NT2/D1 (cell line): Measurements from ENCODE around the gene CLGN.
A peak's percentile ranks its signal among the peaks of the same experiment; 100 is the strongest.

ENCODE experiments used
- DNase-seq: peaks from one replicate; pipeline ENCODE4 v3.0.0-alpha.2; 2011; ENCODE audit warnings: low read depth, low spot score
- H3K27me3 ChIP-seq: 2 replicates; pipeline ENCODE4 v1.6.0; 2011; ENCODE audit warnings: mild to moderate bottlenecking; ENCODE audit not compliant: insufficient read length, insufficient read depth
- H3K36me3 ChIP-seq: 2 replicates; pipeline ENCODE4 v1.6.1; 2011; ENCODE audit warnings: mild to moderate bottlenecking, low read length, mixed read lengths; ENCODE audit not compliant: insufficient read depth, insufficient read length
- H3K4me1 ChIP-seq: 2 replicates; pipeline ENCODE4 v1.5.1; 2011; ENCODE audit not compliant: insufficient read depth, insufficient read length
- H3K4me3 ChIP-seq: 2 replicates; pipeline ENCODE4 v1.5.1; 2011; ENCODE audit warnings: low read depth; ENCODE audit not compliant: insufficient read length
- H3K9ac ChIP-seq: 2 replicates; pipeline ENCODE4 v1.6.0; 2011; ENCODE audit warnings: low read depth; ENCODE audit not compliant: insufficient read length
- H3K9me3 ChIP-seq: 2 replicates; pipeline ENCODE4 v1.5.1; 2011; ENCODE audit warnings: mild to moderate bottlenecking, low read length; ENCODE audit not compliant: insufficient read depth
- SUZ12 ChIP-seq: IDR thresholded peaks from 2 replicates; pipeline ENCODE4 v1.6.1; 2011; ENCODE audit not compliant: insufficient read length, insufficient read depth; ENCODE audit errors: extremely low read depth
- YY1 ChIP-seq: IDR thresholded peaks from 2 replicates; pipeline ENCODE4 v1.6.1; 2011; ENCODE audit not compliant: insufficient read length, insufficient read depth
- ZNF274 ChIP-seq: IDR thresholded peaks from 2 replicates; pipeline ENCODE4 v1.6.1; 2011; ENCODE audit warnings: mild to moderate bottlenecking, low read depth, low read length

Gene CLGN

GRCh38 chr4:140408974-140409373 lies 18.5 kb downstream of the CLGN start:
- Histone ChIP-seq H3K36me3 (no peaks in the 10 kb centered on the region), H3K9me3 (no peaks in the 10 kb centered on the region), H3K4me1 (no peaks in the 10 kb centered on the region), H3K4me3 (no peak overlapping the region), H3K27me3 (no peaks in the 10 kb centered on the region), H3K9ac (no peak overlapping the region)
- no peak for DNase-seq
- TF ChIP-seq SUZ12 (no peak), ZNF274 (no peak)

- Histone ChIP-seq H3K9ac (no peak overlapping the region), H3K27me3 (no peaks in the 10 kb centered on the region), H3K9me3 (no peaks in the 10 kb centered on the region), H3K4me1 (no peaks in the 10 kb centered on the region), H3K4me3 (no peak overlapping the region), H3K36me3 (no peaks in the 10 kb centered on the region)
- no peak for DNase-seq
- no peak for TF ChIP-seq YY1
- TF ChIP-seq ZNF274 = no peak
- no peak for TF ChIP-seq SUZ12
These were observed 21.2 kb downstream of the CLGN start for GRCh38 chr4:140406292-140406691.

- Histone ChIP-seq H3K9ac (no peak overlapping the region), H3K36me3 (no peaks in the 10 kb centered on the region), H3K4me3 (no peak overlapping the region), H3K27me3 (no peaks in the 10 kb centered on the region), H3K9me3 (no peaks in the 10 kb centered on the region), H3K4me1 (no peaks in the 10 kb centered on the region)
- TF ChIP-seq YY1 (no peak), SUZ12 (no peak), ZNF274 (no peak)
- no peak for DNase-seq
These were observed 27.3 kb downstream of the CLGN start for GRCh38 chr4:140400111-140400510.

DNA sequence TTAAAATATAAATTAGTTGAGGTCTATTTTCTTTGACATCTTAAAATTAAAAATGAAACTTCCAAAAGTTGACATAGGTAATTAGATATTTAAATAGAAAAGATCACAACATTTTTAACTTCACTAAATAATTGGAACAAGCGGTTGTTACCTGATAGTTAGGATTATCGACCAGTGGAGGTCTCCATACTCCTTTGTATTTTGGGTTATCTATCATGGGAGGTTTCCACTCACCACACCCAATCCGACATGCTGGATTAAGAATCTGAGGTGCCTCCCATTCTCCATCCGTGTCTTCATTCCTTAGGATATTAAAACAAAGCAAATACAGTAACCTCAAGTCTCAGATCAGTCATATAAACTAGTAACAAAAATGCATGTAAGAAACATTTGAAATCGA lies 31.8 kb downstream of the CLGN start:
- no peak for DNase-seq
- Histone ChIP-seq H3K9ac (no peak overlapping the region), H3K9me3 (no peaks in the 10 kb centered on the region), H3K4me3 (no peak overlapping the region), H3K4me1 (no peaks in the 10 kb centered on the region), H3K27me3 (no peaks in the 10 kb centered on the region), H3K36me3 (no peaks in the 10 kb centered on the region)
- TF ChIP-seq SUZ12 (no peak), ZNF274 (no peak), YY1 (no peak)

DNA sequence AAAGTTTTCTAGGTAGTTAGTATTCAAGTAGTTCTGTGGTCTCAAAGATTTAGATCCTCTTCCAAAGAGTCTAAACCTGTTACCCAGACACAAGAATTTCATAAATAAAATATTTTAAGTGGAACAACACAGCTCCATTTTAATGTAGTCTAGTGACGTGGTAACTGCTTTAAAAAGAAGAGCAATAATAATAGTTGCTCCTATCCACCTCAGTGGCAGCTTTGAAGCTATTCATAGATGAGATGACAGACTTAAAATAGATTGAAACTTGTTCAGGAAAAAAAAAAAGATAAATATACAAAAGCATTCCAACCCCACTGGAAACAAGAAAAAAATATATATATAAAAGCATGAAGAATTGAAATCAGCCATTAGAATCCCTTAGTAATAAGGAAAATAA lies 39.4 kb downstream of the CLGN start:
- no peaks in the 10 kb centered on the region for H3K4me1 ChIP-seq
- no peaks in the 10 kb centered on the region for H3K9me3 ChIP-seq
- H3K4me3 ChIP-seq = no peak overlapping the region
- no peaks in the 10 kb centered on the region for H3K36me3 ChIP-seq
- TF ChIP-seq ZNF274 (no peak), YY1 (no peak), SUZ12 (no peak)
- H3K9ac ChIP-seq = no peak overlapping the region
- H3K27me3 ChIP-seq = no peaks in the 10 kb centered on the region
- DNase-seq = no peak

DNA sequence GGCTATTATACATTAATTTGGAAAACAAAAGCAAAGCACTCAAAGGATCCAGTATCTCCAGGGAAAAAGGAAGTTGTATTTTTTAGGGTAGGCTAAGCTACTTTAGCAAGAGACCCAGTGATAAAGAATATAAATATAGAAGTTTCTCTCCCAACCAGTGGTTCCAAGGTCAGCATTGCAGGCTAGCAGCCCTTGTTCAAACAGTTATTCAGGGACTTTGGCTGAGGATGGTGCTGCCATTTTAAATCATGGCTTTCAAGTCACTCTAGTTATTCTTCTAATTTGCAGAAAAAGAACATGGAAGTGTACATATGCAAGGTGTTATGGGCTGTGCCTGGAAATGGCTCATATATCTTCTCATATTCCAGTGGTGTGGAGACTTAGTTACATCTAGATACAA lies 44.7 kb downstream of the CLGN start:
- Histone ChIP-seq H3K4me1 (no peaks in the 10 kb centered on the region), H3K36me3 (peaks cover 7% of the 10 kb centered on the region), H3K27me3 (no peaks in the 10 kb centered on the region), H3K9ac (no peak overlapping the region), H3K9me3 (no peaks in the 10 kb centered on the region), H3K4me3 (no peak overlapping the region)
- TF ChIP-seq YY1 (no peak), ZNF274 (no peak), SUZ12 (no peak)
- DNase-seq = no peak

DNA sequence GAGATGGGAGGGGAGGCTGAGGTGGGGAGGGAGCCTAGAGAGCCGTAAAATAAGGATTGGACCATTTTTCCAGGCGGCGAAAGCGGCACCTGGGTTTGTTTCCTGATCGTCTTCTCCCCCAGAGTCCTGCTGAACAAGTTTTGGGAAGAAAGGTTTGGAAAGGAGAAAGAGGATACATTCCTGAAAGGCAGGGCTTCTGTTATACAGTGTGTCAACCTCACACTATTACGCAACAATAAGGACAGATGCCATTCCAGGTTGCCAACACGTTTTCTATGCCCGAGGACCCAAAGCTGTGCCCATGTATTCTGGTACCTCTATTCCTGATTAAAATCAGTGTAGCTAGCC lies 53.3 kb downstream of the CLGN start:
- peaks cover 1% of the 10 kb centered on the region for H3K36me3 ChIP-seq
- H3K27me3 ChIP-seq = no peaks in the 10 kb centered on the region
- peak overlapping the region; percentile 82 for H3K4me3 ChIP-seq
- H3K9ac ChIP-seq = peak overlapping the region; percentile 85
- no peak for DNase-seq
- H3K9me3 ChIP-seq = no peaks in the 10 kb centered on the region
- no peaks in the 10 kb centered on the region for H3K4me1 ChIP-seq
- TF ChIP-seq SUZ12 = no peak

DNA sequence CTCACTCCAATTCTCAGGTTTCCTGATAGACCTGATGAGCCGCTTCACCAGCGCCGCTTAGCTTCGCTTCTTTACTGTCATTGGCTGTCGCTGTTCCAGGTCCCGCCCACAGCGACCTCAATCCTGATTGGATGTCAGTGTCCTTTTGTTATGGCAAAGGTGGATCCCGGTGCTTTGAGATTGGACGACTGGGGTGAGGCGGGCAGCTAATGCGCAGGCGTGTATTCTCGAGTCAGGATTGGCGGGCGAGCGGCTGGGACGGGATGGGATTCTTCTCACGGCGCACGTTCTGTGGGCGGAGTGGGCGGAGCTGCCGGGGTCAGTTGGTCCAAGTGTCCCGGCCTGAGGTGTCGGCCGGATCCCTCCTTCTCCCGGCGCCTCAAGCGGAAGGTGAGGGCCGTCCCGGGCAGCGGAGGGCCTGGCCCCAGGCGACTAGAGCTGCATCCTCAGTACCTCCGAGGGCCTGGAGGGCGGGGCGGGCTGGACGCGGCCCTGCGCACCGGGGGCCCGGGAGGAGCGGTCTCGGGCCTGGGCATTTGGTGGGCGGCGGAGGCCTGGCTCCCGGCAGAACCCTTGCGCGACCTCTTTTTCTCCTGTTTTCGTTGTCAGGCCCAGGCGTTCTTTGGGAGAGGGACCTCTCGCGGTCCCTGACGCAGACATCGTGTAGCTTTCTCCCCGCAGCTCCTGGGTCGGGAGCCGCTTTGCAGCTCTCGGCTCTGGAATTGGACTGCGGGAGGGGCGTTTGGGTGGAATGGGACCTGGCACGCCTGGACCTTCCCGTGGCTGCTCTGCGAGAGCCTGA lies 53.9 kb downstream of the CLGN start, which contains the start of gene SCOC:
SCOC (plus strand) TSS at position 319 of the 802 bp plus-strand sequence. CDS start 5,525 bp downstream, outside the sequence.
- H3K27me3 ChIP-seq = no peaks in the 10 kb centered on the region
- no peak for TF ChIP-seq SUZ12
- no peak for TF ChIP-seq ZNF274
- no peak for TF ChIP-seq YY1
- peak within 1 kb of the TSS; percentile 85 for H3K9ac ChIP-seq

More for the DNA sequence above, 53.9 kb downstream of the CLGN start, which contains the start of gene SCOC:
- no peaks in the 10 kb centered on the region for H3K36me3 ChIP-seq
- peak within 1 kb of the TSS; percentile 82 for H3K4me3 ChIP-seq
- no peaks in the 10 kb centered on the region for H3K4me1 ChIP-seq
- H3K9me3 ChIP-seq = no peaks in the 10 kb centered on the region
- DNase-seq = peak; percentile 97
